ENCODE measurements around the gene USP34.

GRCh38 chr2:61438670-61439069, 32.2 kb downstream of the USP34 start:
- TF ChIP-seq MAX (IDR thresholded peaks at IDR 0.05) (no peak), RAD21 (IDR thresholded peaks at IDR 0.05; ENCODE audit: low read depth) (no peak), ZNF274 (IDR thresholded peaks at IDR 0.05; ENCODE audit: low read depth, low read length) (no peak), POLR2A (IDR thresholded peaks at IDR 0.05; ENCODE audit: borderline replicate concordance, extremely low read depth, insufficient read depth, insufficient read length) (no peak), EZH2phosphoT487 (IDR thresholded peaks at IDR 0.05; ENCODE audit: borderline replicate concordance) (no peak)

Measured in HCT116 (cell line).